HepG2 (cell line): ENCODE results near the gene GRID1.

Source experiments
- GLMP ChIP-seq: sonication (generic); formaldehyde crosslinking; IDR thresholded peaks from 2 replicates; pipeline ENCODE4 v1.9.0; 2021; ENCODE audit warnings: missing genetic modification reagents, mild to moderate bottlenecking, borderline replicate concordance
- SIN3A ChIP-seq: IDR thresholded peaks from 2 replicates; pipeline ENCODE4 v1.6.1; 2011; ENCODE audit warnings: low read depth, mild to moderate bottlenecking, control low read depth, low read length, borderline replicate concordance
- THAP7 ChIP-seq: sonication (generic); formaldehyde crosslinking; IDR thresholded peaks from 2 replicates; pipeline ENCODE4 v1.8.1; 2023; ENCODE audit warnings: mild to moderate bottlenecking, missing genetic modification reagents

- TF ChIP-seq SIN3A (no peak), GLMP (no peak), THAP7 (CRISPR knock-in tag) (no peak)
Measured at GRCh38 chr10:86191686-86192085, 174.9 kb downstream of the GRID1 start.
